ENCODE measurements around the gene LRRN4CL. TPM values are rescaled to one million over a fixed set of nuclear protein-coding genes. Genes with fewer than 3 reads are reported as not detected.

Gene LRRN4CL
- total and polyA plus RNA-seq, 9 of the 15 experiments (the other 6 are each of a cell fraction or from before 2014, with no cell fraction given), result 0.03 to 0.11 (median 0.05) TPM; not detected in 4

GRCh38 chr11:62669420-62670161 lies 19.7 kb downstream of the LRRN4CL start (continued):
- TF ChIP-seq, protein P1, sequence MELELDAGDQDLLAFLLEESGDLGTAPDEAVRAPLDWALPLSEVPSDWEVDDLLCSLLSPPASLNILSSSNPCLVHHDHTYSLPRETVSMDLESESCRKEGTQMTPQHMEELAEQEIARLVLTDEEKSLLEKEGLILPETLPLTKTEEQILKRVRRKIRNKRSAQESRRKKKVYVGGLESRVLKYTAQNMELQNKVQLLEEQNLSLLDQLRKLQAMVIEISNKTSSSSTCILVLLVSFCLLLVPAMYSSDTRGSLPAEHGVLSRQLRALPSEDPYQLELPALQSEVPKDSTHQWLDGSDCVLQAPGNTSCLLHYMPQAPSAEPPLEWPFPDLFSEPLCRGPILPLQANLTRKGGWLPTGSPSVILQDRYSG (tag; conservative IDR thresholded peaks at IDR 0.05; ENCODE audit: low read depth), result 0 out of 2 replicates have a peak, but pooled peaks have one; percentile 31
- TF ChIP-seq RBBP5 (IDR thresholded peaks at IDR 0.05; ENCODE audit: borderline replicate concordance, insufficient read depth, low read length, poor library complexity, severe bottlenecking) (no peak), ZNF589 (CRISPR knock-in tag; IDR thresholded peaks at IDR 0.05; ENCODE audit: low read depth) (0 out of 2 replicates have a peak, but pooled peaks have one; percentile 32), MNT (conservative IDR thresholded peaks at IDR 0.05) (0 out of 4 replicates have a peak, but pooled peaks of 1 of the 2 experiments have one; percentile 11), PKNOX1 (IDR thresholded peaks at IDR 0.05) (0 out of 2 replicates have a peak, but pooled peaks have one; percentile 2), NCOA1 (IDR thresholded peaks at IDR 0.05; ENCODE audit: low read depth) (no peak), ZNF780A (CRISPR knock-in tag; IDR thresholded peaks at IDR 0.05) (no peak), SNRNP70 (optimal IDR thresholded peaks at IDR 0.05; ENCODE audit: low read depth, low read length) (no peak), ARID4B (CRISPR knock-in tag; IDR thresholded peaks at IDR 0.05) (0 out of 2 replicates have a peak, but pooled peaks have one; percentile 28), BRD9 (IDR thresholded peaks at IDR 0.05; ENCODE audit: low read depth, partially characterized antibody) (no peak), RB1 (IDR thresholded peaks at IDR 0.05; ENCODE audit: low read depth) (no peak), ZC3H4 (CRISPR knock-in tag; IDR thresholded peaks at IDR 0.05; ENCODE audit: borderline replicate concordance) (no peak)

All from K562 (cell line).